Measurements from ENCODE around the gene PTHLH.

- TF ChIP-seq CTCF (IDR thresholded peaks at IDR 0.05 in 4 of 5, conservative IDR thresholded peaks at IDR 0.05 in 1 of 5): no peak
- TF ChIP-seq POLR2A (IDR thresholded peaks at IDR 0.05): no peak
These were observed 1.4 kb downstream of the PTHLH start for GRCh38 chr12:27971121-27971489.
